ENCODE results near the gene LAMC2.
"Not testable (repeated sequence)": the region's sequence is repeated elsewhere in the genome, so short reads cannot be mapped to it uniquely, and the experiment has no call there.

- not testable (repeated sequence) for TF ChIP-seq CTCF (conservative IDR thresholded peaks at IDR 0.05 in 1 of 2, IDR thresholded peaks at IDR 0.05 in 1 of 2; ENCODE audit: extremely low read depth in 1 of 2, insufficient read depth in 1 of 2, low read depth in 1 of 2, low read length in 2 of 2); EZH2 (IDR thresholded peaks at IDR 0.05; ENCODE audit: borderline replicate concordance, low read length)
Measured at GRCh38 chr1:183240853-183241252, 54.8 kb downstream of the LAMC2 start.

Data from mammary epithelial cell (primary cell).